Liver (tissue), 3 donors: ENCODE measurements around the gene UBASH3A.

Source experiments
- ATF3 ChIP-seq: IDR thresholded peaks from 2 replicates; pipeline ENCODE4 v1.6.1; 2016; ENCODE audit warnings: antibody characterized with exemption
- GABPA ChIP-seq, 2 donors: IDR thresholded peaks in 1 of 2; conservative IDR thresholded peaks in 1 of 2; 2 replicates each; pipeline ENCODE4 v1.6.1; 2016; ENCODE audit warnings: antibody characterized with exemption in 2 of 2, mild to moderate bottlenecking in 1 of 2, moderate library complexity in 1 of 2
- RAD21 ChIP-seq, 2 donors: IDR thresholded peaks; 2 replicates each; pipeline ENCODE4 v1.6.1; 2016; ENCODE audit warnings: antibody characterized with exemption in 2 of 2, mild to moderate bottlenecking in 2 of 2
- RXRA ChIP-seq, 2 donors: IDR thresholded peaks; 2 replicates each; pipeline ENCODE4 v1.6.1; 2017 to 2018; ENCODE audit warnings: antibody characterized with exemption in 2 of 2, mild to moderate bottlenecking in 1 of 2
- SP1 ChIP-seq: IDR thresholded peaks from 2 replicates; pipeline ENCODE4 v1.6.1; 2018; ENCODE audit warnings: antibody characterized with exemption, mild to moderate bottlenecking
- TAF1 ChIP-seq: conservative IDR thresholded peaks from 2 replicates; pipeline ENCODE4 v1.6.1; 2016; ENCODE audit warnings: antibody characterized with exemption, mild to moderate bottlenecking
- YY1 ChIP-seq: IDR thresholded peaks from 2 replicates; pipeline ENCODE4 v1.6.1; 2016; ENCODE audit warnings: antibody characterized with exemption, mild to moderate bottlenecking
- TF ChIP-seq, protein P1 (sequence below): fragments of 150-350 bp; IDR thresholded peaks from 2 replicates; pipeline ENCODE4 v1.5.1; 2017; ENCODE audit warnings: improper control_type of control experiment, low read depth, low read length; ENCODE audit not compliant: missing input control
- TF ChIP-seq, protein P2 (sequence below): IDR thresholded peaks from 2 replicates; pipeline ENCODE4 v1.6.1; 2016; ENCODE audit warnings: antibody characterized with exemption, mild to moderate bottlenecking
- donor health status: healthy.
- donor health status: healthy.

DNA sequence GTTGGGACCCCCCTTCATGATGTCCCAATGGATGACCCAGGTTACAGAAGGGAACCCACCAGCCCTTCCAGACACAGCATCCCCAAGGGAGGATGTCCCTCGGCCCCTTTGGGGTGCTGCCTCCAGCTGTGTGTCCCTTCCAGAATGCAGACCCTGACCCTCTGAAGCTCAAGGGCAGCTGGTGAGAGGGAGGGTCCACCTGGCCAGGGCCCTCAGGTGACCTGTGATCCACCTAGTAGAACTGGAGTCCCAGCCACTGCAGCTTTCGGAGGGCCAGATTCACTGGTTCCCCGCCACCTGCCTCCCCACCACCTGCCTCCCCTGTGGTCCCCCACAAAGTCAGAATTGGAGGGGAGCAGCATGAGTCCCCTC is 27.8 kb upstream of the UBASH3A start:
- TF ChIP-seq, protein P1, sequence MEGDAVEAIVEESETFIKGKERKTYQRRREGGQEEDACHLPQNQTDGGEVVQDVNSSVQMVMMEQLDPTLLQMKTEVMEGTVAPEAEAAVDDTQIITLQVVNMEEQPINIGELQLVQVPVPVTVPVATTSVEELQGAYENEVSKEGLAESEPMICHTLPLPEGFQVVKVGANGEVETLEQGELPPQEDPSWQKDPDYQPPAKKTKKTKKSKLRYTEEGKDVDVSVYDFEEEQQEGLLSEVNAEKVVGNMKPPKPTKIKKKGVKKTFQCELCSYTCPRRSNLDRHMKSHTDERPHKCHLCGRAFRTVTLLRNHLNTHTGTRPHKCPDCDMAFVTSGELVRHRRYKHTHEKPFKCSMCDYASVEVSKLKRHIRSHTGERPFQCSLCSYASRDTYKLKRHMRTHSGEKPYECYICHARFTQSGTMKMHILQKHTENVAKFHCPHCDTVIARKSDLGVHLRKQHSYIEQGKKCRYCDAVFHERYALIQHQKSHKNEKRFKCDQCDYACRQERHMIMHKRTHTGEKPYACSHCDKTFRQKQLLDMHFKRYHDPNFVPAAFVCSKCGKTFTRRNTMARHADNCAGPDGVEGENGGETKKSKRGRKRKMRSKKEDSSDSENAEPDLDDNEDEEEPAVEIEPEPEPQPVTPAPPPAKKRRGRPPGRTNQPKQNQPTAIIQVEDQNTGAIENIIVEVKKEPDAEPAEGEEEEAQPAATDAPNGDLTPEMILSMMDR: no peak
- TF ChIP-seq RXRA (IDR thresholded peaks at IDR 0.05) (no peak), GABPA (IDR thresholded peaks at IDR 0.05 in 1 of 2, conservative IDR thresholded peaks at IDR 0.05 in 1 of 2) (no peak), YY1 (no peak), SP1 (no peak), RAD21 (IDR thresholded peaks at IDR 0.05) (no peak), TAF1 (no peak), ATF3 (no peak)
- TF ChIP-seq, protein P2, sequence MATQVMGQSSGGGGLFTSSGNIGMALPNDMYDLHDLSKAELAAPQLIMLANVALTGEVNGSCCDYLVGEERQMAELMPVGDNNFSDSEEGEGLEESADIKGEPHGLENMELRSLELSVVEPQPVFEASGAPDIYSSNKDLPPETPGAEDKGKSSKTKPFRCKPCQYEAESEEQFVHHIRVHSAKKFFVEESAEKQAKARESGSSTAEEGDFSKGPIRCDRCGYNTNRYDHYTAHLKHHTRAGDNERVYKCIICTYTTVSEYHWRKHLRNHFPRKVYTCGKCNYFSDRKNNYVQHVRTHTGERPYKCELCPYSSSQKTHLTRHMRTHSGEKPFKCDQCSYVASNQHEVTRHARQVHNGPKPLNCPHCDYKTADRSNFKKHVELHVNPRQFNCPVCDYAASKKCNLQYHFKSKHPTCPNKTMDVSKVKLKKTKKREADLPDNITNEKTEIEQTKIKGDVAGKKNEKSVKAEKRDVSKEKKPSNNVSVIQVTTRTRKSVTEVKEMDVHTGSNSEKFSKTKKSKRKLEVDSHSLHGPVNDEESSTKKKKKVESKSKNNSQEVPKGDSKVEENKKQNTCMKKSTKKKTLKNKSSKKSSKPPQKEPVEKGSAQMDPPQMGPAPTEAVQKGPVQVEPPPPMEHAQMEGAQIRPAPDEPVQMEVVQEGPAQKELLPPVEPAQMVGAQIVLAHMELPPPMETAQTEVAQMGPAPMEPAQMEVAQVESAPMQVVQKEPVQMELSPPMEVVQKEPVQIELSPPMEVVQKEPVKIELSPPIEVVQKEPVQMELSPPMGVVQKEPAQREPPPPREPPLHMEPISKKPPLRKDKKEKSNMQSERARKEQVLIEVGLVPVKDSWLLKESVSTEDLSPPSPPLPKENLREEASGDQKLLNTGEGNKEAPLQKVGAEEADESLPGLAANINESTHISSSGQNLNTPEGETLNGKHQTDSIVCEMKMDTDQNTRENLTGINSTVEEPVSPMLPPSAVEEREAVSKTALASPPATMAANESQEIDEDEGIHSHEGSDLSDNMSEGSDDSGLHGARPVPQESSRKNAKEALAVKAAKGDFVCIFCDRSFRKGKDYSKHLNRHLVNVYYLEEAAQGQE: no peak
